Astrocyte of the cerebellum (primary cell): ENCODE data around the gene EVL.

Source experiments
- DNase-seq: peaks from one replicate; pipeline ENCODE4 v3.0.0-alpha.2; 2011; ENCODE audit warnings: low read depth
- H3K4me3 ChIP-seq: 2 replicates; pipeline ENCODE4 v1.5.1; 2011; ENCODE audit warnings: mild to moderate bottlenecking, low read depth, low read length, moderate library complexity
- CTCF ChIP-seq: IDR thresholded peaks from 2 replicates; pipeline ENCODE4 v1.5.1; 2012; ENCODE audit warnings: low read length, low read depth, moderate library complexity, mild to moderate bottlenecking; ENCODE audit errors: missing control alignments
- in situ Hi-C: cut with HindIII; loops from 2 replicates; pipeline ENCODE4 v1.10.0; 2017; ENCODE audit warnings: low sequenced_read_pairs

EVL gene

GRCh38 chr14:100141098-100141497 is 75.9 kb downstream of the EVL start:
- no peak for DNase-seq
- in situ Hi-C loops = no loop called here
- no peak overlapping the region for H3K4me3 ChIP-seq
- no peak for TF ChIP-seq CTCF

DNA sequence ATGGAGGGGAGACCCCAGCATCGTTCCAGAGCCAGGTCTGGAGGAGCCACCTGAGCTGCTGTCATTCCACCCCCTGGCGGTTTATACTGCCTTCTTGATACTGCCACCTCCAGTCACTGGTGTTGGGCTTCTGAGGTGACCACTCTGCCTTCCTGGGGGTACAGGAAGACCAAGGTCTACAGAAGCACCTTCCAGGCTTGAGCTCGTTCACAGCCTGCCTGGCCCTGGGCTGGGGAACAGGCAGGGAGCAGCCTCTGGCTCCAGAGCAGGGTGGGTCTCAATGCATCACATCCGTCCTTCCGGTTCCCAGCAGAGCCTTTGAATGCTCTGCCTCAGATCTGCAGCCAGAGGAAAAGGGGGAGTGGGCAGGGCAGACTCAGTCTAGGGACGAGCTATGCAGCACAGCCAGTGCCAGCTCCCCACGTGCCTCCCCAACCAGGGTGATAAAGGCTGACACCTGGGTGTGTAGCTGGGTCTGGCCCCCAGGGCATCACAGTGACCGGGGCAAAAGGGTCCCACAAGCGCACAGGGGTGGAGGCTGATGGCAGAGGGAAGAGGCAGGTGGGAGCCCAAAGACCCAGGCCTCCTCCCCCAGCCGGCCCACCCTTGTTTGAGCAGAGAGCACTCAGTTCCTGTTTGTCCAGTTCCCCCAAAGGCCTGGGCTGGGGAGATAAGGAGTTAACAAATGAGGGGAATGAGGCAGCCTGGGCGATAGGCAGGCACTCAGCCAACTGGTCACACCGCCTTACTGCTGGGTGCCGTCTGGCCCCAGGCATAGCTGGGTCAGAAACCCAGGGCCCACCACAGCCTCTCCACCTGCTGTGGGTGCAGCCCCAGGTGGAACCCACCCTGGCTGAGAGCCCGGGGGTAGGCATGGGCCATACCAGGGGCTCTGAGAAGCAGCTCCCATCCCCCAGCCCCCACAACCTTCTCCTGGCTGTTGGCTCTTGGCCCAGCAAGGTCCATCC is 77.1 kb downstream of the EVL start:
- no peak overlapping the region for H3K4me3 ChIP-seq
- in situ Hi-C loops = no loop called here
- no peak for TF ChIP-seq CTCF
- DNase-seq = no peak

DNA sequence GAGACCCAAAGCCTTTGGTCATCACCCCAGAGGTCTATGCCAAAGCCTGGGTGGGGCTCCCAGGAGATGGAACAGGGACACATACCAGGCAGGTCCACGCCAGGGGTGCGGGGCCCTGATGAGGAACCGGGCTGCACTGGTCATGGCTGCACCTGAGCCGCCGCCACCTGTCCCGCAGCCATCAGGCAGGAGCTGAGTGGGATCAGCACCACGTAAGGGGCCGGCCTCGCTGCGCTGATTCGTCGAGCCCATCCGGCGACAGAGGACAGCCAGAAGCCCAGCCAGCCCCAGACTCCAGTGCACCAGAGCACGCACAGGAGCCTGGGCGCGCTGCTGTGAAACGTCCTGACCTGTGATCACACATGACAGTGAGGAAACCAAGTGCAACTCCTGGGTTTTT is 78.3 kb downstream of the EVL start:
- no peak overlapping the region for H3K4me3 ChIP-seq
- no peak for DNase-seq
- no peak for TF ChIP-seq CTCF
- in situ Hi-C loops = no loop called here

DNA sequence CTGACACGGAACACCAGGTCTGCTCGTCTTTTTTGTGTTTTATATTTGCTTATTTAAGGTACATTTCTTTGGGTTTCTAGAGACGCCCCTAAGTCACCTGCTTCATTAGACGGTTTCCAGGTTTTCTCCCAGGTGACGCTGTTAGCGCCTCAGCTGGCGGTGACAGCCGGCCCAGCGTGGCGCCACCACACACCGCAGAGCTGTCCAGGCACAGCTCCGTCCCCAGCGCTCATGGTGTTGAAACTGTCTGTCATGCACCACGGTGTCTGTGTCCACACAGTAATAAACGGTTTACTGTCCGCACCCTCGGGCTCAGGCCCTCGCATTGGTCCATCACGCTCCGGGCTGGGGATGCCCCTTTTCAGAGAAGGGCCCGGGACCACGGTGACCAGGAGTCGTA is 78.7 kb downstream of the EVL start:
- in situ Hi-C loops = no loop called here
- no peak for TF ChIP-seq CTCF
- DNase-seq = no peak
- no peak overlapping the region for H3K4me3 ChIP-seq

GRCh38 chr14:100144645-100144995 is 79.4 kb downstream of the EVL start:
- no peak overlapping the region for H3K4me3 ChIP-seq
- DNase-seq = no peak
- no peak for TF ChIP-seq CTCF
- in situ Hi-C loops = no loop called here

- in situ Hi-C loops = no loop called here
- DNase-seq = no peak
- H3K4me3 ChIP-seq = no peak overlapping the region
- TF ChIP-seq CTCF = no peak
Observed at GRCh38 chr14:100144996-100145646, 79.9 kb downstream of the EVL start.
